GM18951 (cell line): Measurements from ENCODE around the gene RBPJ.

Experiments used
- POLR2A ChIP-seq: IDR thresholded peaks from 4 replicates; pipeline ENCODE4 v1.6.1; 2011; ENCODE audit warnings: mild to moderate bottlenecking; ENCODE audit not compliant: insufficient read length, insufficient read depth; ENCODE audit errors: extremely low read depth
- in situ Hi-C: fragments of 300-500 bp; cut with MboI; formaldehyde crosslinking; loops from one replicate; pipeline ENCODE4 v1.12.0; 2022; ENCODE audit warnings: low sequenced_read_pairs, mixed read lengths, inconsistent platforms; ENCODE audit not compliant: unreplicated experiment

RBPJ gene

DNA sequence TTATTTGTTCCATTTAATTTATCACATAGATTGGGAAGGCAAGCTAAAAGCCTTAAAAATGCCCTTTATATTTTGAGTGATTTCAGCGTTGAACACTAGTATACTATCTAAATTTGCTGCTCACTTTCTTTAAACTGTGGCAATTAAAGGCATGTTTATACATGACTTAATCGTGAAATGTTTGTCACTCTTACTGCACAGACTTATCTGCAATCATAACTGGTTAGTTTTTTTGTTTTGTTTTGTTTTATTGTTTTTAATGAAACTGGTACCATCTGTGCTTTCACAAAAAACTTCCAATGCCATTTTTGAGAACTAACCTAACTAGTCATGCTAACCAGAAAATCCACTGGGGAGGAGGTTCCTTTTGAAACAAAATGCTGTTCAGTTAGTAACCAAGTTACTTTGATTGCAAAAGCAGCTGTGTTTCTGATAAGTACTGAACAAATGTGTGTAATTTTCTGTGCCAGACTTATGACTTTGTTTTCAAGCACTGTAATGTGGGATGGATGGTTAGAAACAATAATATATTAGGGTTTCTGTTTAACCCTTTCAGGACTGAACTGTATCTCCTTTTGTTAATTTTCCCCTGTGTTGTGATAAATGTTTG is 113.3 kb downstream of the RBPJ start:
- TF ChIP-seq POLR2A, result no peak

DNA sequence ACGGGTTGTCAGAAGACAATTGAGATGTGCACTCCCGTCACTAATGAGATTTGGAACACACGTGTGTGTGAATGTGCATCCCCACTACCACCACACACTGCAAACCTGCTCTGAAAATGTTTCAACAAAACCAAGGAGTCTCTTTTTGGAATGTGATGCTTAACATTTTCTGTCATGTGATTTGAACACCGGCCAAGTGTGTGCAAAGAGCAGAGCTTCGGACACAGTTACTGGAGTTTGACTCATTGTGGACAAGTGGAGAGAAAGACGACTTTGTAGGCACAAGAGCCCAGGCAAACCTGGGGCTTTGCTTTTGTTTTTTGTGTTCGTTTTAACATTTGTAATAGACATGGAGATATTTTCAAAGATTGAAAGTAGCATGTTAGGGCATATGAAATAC is 120.3 kb downstream of the RBPJ start:
- in situ Hi-C loops, result no loop called here

More for the DNA sequence above, 113.3 kb downstream of the RBPJ start:
- in situ Hi-C loops, result no loop called here

DNA sequence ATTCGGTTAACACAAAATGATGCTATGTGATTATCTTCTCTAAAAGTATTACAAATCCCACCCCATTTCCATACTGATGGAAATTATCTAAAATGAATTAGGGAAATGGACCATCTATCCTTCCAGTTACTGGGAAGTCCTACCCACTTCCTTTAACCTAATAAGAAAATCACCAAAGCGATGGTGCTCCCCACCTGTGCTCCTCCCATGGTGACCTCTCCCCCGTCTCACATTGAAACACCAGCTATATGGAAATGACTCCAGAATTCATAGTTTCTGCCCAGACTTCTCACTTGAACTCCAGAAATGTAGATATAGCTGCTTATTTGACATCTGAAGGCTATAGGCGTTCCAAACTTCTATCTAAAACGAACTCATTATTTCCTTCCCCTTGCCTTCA is 121.0 kb downstream of the RBPJ start:
- no peak for TF ChIP-seq POLR2A
- in situ Hi-C loops, result no loop called here

More for the DNA sequence above, 120.3 kb downstream of the RBPJ start:
- no peak for TF ChIP-seq POLR2A

DNA sequence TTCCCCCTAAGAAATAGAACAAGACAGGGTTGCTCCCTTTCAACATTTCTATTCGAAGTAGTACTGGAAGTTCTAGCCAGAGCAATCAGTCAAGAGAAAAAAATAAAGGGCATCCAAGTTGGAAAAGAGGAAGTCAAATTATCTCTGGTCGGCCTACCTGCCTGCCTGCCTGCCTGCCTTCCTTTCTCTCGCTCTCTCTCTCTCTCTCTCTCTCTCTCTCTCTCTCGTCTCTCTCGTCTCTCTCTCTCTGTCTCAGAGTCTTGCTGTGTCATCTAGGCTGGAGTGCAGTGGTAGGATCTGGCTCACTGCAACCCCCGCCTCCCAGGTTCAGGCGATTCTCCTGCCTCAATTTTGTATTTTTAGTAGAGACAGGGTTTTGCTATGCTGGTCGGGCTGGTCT is 126.6 kb downstream of the RBPJ start:
- TF ChIP-seq POLR2A, result no peak
- in situ Hi-C loops, result no loop called here

DNA sequence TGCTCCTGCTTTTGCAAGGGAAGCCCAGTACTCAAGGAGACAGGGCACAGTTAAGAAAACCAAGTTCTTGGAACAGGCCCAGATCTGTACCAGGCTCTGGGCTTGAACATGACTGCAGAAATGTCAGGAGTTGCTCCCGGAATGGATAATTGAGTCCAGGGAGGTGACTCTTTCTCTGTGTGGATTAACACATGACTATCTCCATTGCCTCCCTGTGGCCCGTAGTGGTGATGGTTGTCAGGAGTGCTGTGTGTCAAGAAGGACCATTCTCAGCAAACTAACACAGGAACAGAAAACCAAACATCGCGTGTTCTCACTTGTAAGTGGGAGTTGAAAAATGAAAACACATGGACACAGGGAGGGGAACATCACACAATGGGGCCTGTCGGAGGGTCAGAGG is 129.6 kb downstream of the RBPJ start:
- in situ Hi-C loops, result loop anchor here (25.0 kb wide), 1 partner anchor 562 kb away; no protein-coding TSS in a partner anchor
- TF ChIP-seq POLR2A, result no peak

DNA sequence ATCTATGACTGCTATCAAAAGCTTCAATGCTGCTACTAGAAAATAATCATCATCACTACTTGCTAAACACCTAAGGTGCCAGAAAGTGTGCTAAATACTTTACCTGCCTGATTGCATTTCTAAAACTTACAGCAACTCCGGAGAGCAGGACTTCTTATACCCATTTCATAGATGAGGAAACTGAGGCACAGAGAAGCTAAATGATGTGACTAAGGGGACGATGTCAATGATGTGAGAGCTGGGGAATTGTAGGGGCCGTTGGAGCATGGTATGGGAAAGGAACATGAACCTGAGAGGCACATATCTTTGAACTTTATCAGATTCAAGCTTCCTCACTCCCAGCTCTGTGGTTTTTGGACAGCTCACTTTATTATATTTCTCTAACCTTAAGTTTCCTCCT is 130.8 kb downstream of the RBPJ start:
- TF ChIP-seq POLR2A, result no peak
- in situ Hi-C loops, result loop anchor here (25.0 kb wide), 1 partner anchor 561 kb away; no protein-coding TSS in a partner anchor

DNA sequence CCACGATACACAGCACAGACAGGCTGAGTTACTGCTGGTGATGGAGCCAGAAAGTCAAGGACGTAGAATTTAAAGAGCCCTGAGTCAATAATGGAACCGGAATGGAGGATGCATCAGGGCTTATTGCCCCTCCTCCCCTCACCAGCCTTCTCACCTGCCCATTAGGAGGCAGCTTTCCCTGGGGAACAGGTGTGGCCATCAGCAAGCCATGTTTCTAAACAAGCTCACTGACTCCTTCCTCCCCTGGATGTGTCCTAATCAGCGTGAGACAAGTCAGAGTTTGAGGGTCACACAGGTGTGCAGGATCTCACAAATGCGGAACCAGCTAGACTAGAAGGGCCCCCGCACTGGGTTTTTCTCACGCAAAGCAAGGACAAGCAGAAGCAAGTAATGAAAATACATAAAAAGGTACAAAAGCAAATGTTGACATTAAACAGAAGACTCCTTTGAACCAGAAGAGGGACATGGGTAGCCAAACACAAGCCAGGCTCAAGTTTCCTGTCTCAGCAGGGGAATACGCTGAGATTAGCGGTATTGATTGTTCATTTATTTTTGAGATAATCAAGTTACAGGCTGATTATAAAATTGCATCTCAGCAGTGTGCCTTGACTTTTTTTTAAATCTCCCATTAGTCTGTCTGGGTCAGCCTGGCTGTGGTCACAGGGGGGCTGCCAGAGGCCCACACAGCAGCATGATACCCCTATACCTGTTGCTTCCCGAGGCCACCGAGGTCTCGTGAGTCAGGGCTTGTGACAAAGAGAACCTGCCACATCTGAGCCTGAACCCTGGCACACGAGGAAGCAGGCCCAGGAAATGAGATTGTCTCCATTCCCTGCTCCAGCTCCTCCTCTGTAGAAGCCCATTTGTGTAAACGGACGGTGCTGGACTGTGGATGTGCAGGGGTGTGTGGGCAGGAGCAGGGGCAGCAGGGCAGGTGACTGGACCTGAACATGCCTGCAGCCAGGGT is 132.0 kb downstream of the RBPJ start:
- no peak for TF ChIP-seq POLR2A
- in situ Hi-C loops, result loop anchor here (25.0 kb wide), 1 partner anchor 559 kb away; no protein-coding TSS in a partner anchor

DNA sequence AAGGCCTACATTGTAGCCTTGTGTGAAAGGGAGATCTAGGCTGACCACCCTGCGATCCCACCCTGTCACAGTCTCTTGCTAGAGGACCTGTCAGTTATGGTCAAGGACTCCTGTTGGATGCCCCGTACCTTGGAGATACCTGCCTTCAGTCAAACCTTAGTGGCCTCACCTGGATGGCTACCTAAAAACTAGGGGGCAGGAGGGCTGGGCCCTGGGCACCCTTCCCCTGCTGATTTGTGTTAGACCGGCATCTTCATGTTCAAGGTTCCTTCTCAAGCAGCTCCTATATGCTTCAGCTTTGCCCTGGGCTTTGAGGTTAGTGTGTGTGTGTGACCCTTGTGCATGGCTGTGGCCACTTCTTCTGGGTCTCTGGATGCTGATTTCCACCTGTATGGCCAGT is 134.1 kb downstream of the RBPJ start:
- TF ChIP-seq POLR2A, result no peak
- in situ Hi-C loops, result loop anchor here (25.0 kb wide), 1 partner anchor 557 kb away; no protein-coding TSS in a partner anchor

DNA sequence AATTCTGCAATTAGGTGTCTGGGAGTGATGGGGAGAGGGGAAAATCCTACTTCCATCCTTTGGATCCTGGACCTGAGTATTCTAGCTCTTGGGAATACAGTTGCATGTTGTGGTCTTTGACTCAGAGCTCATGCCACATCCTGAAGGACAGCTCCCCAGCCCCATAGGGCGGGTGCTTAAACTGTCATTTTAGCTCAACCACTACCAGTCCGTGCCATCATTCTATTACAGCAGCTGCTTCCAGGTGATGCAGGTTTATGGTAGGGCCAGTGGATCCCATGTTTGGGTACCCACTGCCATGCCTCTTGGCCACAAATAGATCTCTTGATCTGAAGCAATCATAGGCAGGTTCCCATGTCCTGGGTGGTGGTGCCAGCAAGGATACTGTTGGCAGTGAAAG is 134.8 kb downstream of the RBPJ start:
- TF ChIP-seq POLR2A, result no peak
- in situ Hi-C loops, result loop anchor here (25.0 kb wide), 1 partner anchor 557 kb away; no protein-coding TSS in a partner anchor

DNA sequence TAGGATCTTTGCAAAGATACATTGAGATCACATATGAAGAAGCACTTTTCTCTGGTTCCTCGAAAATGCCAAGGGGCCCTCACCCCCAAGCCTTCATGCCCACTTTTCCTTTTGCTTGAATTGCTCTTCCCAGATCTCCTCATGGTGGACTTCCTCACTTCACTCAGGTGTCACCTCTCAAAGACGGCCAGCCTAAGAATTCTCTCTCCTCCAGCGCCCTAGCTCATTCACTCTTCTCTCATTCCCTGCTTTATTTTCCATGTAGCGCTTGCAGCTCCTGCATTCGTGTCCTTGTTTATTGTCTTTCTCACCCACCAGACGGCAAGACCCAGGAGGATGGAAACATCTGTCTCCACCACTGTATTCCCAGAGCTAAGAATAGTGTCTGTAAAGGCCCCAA is 136.6 kb downstream of the RBPJ start:
- TF ChIP-seq POLR2A, result no peak
- in situ Hi-C loops, result loop anchor here (25.0 kb wide), 1 partner anchor 555 kb away; no protein-coding TSS in a partner anchor

DNA sequence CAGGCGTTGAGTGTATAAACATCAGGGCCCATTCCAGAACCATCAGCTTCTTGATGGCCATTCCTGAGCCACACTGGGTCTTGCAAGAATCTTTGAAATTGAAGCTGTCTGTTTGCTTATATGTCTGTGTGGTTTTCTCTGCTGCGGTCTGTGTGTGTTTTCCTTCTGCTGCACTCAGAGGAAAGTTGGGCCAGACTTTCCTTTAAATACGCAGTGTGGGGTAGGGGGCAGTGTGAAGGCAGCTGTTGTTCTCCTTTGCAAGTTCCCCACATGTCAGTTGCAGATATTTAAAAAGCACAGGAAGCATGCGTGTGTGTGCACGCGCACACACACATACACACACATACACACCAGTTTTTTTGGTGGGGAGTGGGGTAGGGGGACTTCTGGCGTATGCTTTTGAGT is 137.3 kb downstream of the RBPJ start:
- TF ChIP-seq POLR2A, result no peak
- in situ Hi-C loops, result loop anchor here (25.0 kb wide), 1 partner anchor 554 kb away; no protein-coding TSS in a partner anchor

DNA sequence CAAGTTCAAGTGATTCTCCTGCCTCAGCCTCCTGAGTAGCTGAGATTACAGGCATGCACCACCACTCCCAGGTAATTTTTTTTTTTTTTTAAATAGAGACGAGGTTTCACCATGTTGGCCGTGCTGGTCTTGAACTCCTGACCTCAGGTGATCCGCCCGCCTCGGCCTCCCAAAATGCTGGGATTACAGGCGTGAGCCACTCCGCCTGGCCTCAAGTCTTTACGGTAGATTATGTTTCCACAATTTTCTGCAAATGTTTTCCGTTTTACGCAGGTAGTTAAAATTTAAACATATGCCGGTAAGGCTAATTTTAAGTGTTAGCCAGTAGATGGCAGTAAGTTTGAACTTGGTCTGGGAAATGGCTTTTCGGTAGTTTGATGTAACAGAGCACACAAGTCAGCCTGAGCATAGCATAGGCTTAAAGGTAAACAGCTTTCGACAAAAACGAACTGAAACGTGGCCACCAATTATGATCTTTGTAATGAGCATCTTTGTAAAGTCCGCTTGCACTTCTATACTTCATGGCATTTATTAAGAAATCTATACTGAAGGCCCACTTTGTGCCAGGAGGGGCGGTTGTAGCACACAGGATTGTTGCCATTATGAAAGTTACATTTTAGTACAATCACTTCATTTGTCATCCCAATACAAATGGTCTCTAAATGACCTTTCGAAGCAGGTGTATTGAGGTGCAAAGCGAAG is 138.4 kb downstream of the RBPJ start:
- in situ Hi-C loops, result loop anchor here (25.0 kb wide), 1 partner anchor 553 kb away; no protein-coding TSS in a partner anchor
- TF ChIP-seq POLR2A, result no peak

DNA sequence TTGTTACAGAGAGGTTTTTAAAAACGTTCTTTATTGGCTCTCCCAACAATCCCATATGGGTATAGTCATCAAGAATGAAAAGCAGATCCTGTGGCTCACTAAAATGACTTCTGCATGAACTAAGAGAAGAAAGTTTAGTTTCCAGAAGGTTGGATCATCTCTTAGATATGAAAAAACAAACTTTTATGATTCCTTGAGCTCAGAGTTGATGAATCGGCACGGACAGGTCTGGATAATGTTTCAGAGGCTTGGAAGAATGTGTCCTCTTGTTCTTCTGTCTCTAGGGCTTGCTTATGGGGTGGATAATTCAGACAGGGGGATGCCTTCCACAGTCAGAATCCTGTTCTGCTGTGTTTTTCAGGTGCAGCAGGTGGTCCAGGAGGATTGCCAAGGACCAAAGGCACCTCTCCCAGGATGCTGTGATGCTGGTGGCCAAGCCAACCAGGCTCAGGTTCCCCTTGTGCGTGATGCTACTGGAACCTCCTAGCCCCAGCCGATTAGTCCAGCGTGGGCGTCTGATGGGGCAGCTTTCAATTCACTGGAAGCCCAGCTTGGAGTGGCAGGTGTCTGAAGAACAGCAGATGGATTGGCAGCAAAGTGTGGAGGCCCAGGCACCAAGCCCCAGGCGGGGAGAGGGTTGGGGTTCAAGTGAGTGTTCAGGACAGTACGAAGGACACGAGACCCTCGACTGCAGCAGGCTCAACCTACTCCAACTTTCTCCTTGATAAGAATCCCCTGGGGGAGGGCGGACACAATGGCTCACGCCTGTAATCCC is 139.1 kb downstream of the RBPJ start:
- TF ChIP-seq POLR2A, result no peak
- in situ Hi-C loops, result loop anchor here (25.0 kb wide), 1 partner anchor 552 kb away; no protein-coding TSS in a partner anchor
